Measurements from ENCODE around the gene THSD7A.

Gene THSD7A

DNA sequence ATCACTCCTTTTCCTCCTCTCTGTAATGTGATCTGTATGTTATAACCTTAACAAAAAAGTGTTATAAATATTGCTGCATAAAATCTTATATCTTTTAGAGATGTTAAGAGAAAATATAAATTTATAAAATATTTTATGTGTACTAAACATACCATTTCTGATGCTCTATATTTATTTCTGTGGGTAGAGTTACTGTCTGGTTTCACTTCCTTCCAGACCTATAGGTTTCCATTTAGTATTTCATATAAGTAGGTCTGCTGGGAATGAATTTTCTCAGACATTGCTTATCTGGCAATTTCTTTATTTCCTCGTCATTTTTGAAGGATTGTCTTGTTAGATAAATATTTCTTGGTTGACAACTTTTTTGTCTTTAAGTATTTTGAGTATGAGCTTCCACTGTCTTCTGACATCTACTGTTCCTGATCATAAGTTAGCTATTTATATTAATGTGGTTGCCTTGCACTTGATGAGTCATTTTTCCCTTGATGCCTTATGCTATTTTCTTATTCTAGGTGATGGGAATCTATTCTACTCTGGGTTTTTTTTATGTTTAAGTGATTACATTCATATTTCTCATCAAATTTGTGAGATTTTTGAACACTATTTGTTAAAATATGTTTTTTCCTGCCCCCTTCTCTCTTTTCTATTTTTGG is 11.2 kb upstream of the THSD7A start:
- Histone ChIP-seq H3K27me3 (replicated peaks; ENCODE audit: insufficient read depth, low read length) (no peaks in the 10 kb centered on the region), H3K4me3 (ENCODE audit: low read length) (no peak overlapping the region), H3K79me2 (ENCODE audit: low read length) (no peaks in the 10 kb centered on the region), H3K27ac (ENCODE audit: low read length) (no peak overlapping the region), H3K36me3 (replicated peaks; ENCODE audit: insufficient read depth, low read length) (no peaks in the 10 kb centered on the region), H4K20me1 (ENCODE audit: insufficient read depth, low read length) (no peaks in the 10 kb centered on the region), H3F3A (ENCODE audit: insufficient read depth, low read length) (no peaks in the 10 kb centered on the region), H2AFZ (ENCODE audit: low read length) (no peak overlapping the region), H3K9me2 (replicated peaks; ENCODE audit: insufficient read depth, low read length) (no peaks in the 10 kb centered on the region), H3K9ac (ENCODE audit: low read length) (no peak overlapping the region), H3K4me2 (ENCODE audit: low read depth, low read length) (no peak overlapping the region), H3K9me3 (replicated peaks; ENCODE audit: insufficient read depth, low read length) (no peaks in the 10 kb centered on the region), H3K4me1 (ENCODE audit: low read length) (no peaks in the 10 kb centered on the region)
- TF ChIP-seq EZH2 (optimal IDR thresholded peaks at IDR 0.05; ENCODE audit: low read depth, low read length) (no peak), EZH2phosphoT487 (IDR thresholded peaks at IDR 0.05; ENCODE audit: low read length) (no peak)
- TF ChIP-seq, protein P1, sequence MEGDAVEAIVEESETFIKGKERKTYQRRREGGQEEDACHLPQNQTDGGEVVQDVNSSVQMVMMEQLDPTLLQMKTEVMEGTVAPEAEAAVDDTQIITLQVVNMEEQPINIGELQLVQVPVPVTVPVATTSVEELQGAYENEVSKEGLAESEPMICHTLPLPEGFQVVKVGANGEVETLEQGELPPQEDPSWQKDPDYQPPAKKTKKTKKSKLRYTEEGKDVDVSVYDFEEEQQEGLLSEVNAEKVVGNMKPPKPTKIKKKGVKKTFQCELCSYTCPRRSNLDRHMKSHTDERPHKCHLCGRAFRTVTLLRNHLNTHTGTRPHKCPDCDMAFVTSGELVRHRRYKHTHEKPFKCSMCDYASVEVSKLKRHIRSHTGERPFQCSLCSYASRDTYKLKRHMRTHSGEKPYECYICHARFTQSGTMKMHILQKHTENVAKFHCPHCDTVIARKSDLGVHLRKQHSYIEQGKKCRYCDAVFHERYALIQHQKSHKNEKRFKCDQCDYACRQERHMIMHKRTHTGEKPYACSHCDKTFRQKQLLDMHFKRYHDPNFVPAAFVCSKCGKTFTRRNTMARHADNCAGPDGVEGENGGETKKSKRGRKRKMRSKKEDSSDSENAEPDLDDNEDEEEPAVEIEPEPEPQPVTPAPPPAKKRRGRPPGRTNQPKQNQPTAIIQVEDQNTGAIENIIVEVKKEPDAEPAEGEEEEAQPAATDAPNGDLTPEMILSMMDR (IDR thresholded peaks at IDR 0.05; ENCODE audit: low read length): no peak
- no peak for DNase-seq

DNA sequence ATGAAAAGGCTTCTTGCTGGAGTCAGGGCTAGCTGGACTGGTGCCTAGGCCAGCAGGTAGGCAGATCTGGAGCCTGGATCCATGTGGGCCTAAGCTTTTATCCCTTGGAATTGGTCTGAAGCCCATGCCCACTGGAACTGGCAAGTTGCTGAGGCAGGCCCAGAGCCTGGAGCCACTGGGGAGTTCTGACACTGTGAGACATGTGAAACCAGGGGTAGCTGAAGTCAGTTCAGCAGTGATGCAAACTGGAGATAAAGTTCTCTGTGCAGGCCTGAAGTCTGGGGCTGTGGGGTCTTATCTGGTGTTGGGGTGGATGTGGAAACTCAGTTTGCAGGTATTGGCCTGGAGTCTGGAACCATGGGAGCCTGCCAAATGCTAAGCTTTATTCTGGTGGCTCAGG is 9.7 kb upstream of the THSD7A start:
- no peak overlapping the region for H3K4me2 ChIP-seq (ENCODE audit: low read depth, low read length)
- no peaks in the 10 kb centered on the region for H3K9me2 ChIP-seq (replicated peaks; ENCODE audit: insufficient read depth, low read length)
- H3K4me1 ChIP-seq (ENCODE audit: low read length): no peaks in the 10 kb centered on the region
- no peaks in the 10 kb centered on the region for H4K20me1 ChIP-seq (ENCODE audit: insufficient read depth, low read length)
- no peak overlapping the region for H3K9ac ChIP-seq (ENCODE audit: low read length)
- TF ChIP-seq EZH2 (optimal IDR thresholded peaks at IDR 0.05; ENCODE audit: low read depth, low read length) (no peak), EZH2phosphoT487 (IDR thresholded peaks at IDR 0.05; ENCODE audit: low read length) (no peak)
- TF ChIP-seq, protein P1 (IDR thresholded peaks at IDR 0.05; ENCODE audit: low read length): no peak
- DNase-seq: no peak
- H3K27me3 ChIP-seq (replicated peaks; ENCODE audit: insufficient read depth, low read length): no peaks in the 10 kb centered on the region
- H3K79me2 ChIP-seq (ENCODE audit: low read length): no peaks in the 10 kb centered on the region
- no peaks in the 10 kb centered on the region for H3K9me3 ChIP-seq (replicated peaks; ENCODE audit: insufficient read depth, low read length)
- no peak overlapping the region for H3K27ac ChIP-seq (ENCODE audit: low read length)
- H3F3A ChIP-seq (ENCODE audit: insufficient read depth, low read length): no peaks in the 10 kb centered on the region
- no peak overlapping the region for H2AFZ ChIP-seq (ENCODE audit: low read length)
- no peaks in the 10 kb centered on the region for H3K36me3 ChIP-seq (replicated peaks; ENCODE audit: insufficient read depth, low read length)
- H3K4me3 ChIP-seq (ENCODE audit: low read length): no peak overlapping the region

DNA sequence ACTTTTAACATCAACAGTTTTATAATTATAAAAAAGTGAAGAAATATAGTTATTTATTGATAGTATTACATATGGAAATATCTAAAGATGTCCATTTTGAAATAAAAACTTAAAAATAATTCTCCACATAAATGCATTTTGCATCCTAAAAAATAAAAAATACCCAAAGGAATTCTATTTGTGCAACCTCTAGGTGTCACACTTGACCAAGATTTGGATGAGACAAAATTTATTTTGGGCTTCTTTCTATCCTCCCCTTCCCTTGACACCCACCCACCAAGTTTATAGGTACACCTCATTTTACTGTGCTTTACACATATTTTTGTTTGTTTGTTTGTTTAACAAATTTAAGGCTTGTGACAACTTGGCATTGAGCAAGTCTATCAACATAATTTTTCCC is 3.3 kb upstream of the THSD7A start:
- Histone ChIP-seq H3K4me2 (ENCODE audit: low read depth, low read length) (no peak overlapping the region), H3K9me2 (replicated peaks; ENCODE audit: insufficient read depth, low read length) (no peaks in the 10 kb centered on the region), H3K4me1 (ENCODE audit: low read length) (no peaks in the 10 kb centered on the region), H3K36me3 (replicated peaks; ENCODE audit: insufficient read depth, low read length) (no peaks in the 10 kb centered on the region), H3K9ac (ENCODE audit: low read length) (no peak overlapping the region), H3K27ac (ENCODE audit: low read length) (no peak overlapping the region), H3K79me2 (ENCODE audit: low read length) (no peaks in the 10 kb centered on the region), H4K20me1 (ENCODE audit: insufficient read depth, low read length) (no peaks in the 10 kb centered on the region), H3F3A (ENCODE audit: insufficient read depth, low read length) (no peaks in the 10 kb centered on the region), H2AFZ (ENCODE audit: low read length) (no peak overlapping the region), H3K4me3 (ENCODE audit: low read length) (no peak overlapping the region), H3K9me3 (replicated peaks; ENCODE audit: insufficient read depth, low read length) (no peaks in the 10 kb centered on the region), H3K27me3 (replicated peaks; ENCODE audit: insufficient read depth, low read length) (no peaks in the 10 kb centered on the region)
- TF ChIP-seq EZH2phosphoT487 (IDR thresholded peaks at IDR 0.05; ENCODE audit: low read length): no peak
- no peak for TF ChIP-seq EZH2 (optimal IDR thresholded peaks at IDR 0.05; ENCODE audit: low read depth, low read length)
- TF ChIP-seq, protein P1 (IDR thresholded peaks at IDR 0.05; ENCODE audit: low read length): peak; percentile 19; the same call in 1 of the 2 replicates
- DNase-seq: no peak
